CD4-positive, alpha-beta T cell treated with Interferon gamma for 1 hour (primary cell): ENCODE data around the gene HIGD1B.

Source experiments
- DNase-seq: peaks from one replicate; pipeline ENCODE4 v3.0.0-alpha.2; 2020

Gene HIGD1B

DNA sequence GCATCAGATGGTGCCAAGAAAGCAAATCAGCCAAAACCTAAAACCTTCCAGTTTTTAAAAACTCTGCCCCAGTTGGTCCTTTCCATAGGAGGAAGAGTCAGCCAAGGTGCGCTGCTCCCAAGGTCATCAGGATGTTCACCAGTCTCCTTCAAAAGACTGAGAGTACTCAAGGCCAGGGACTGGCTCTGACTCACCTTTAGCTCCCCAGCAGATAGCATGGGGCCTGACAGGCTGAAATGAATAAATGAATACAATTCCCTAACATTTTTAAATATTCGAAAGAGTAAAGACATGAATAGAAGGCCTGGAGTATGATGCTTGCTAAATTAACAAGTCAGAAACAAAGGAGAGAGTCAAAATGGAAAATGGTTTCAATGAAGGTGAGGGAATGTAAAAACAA lies 32.4 kb downstream of the HIGD1B start:
- no peak for DNase-seq

GRCh38 chr17:44881145-44881544 lies 33.5 kb downstream of the HIGD1B start:
- no peak for DNase-seq

DNA sequence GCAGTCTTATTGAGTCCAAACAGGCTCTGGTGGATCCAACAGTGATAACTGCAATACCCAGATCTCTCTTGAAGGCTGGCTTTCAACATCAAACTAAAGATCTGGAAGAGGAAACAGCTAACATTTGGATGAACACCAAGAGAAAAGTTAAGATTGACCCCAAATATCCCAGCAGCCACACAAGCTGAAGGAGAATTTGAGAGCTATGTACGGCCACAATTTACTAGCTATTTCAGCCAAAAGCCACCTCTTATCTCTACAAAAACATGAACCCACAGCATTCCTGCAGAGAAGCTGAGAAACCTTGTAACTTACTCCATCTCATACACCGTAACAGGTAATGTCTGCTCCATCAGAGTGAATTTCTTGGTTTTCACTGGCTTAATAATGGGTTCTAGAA lies 37.3 kb downstream of the HIGD1B start:
- DNase-seq = no peak

DNA sequence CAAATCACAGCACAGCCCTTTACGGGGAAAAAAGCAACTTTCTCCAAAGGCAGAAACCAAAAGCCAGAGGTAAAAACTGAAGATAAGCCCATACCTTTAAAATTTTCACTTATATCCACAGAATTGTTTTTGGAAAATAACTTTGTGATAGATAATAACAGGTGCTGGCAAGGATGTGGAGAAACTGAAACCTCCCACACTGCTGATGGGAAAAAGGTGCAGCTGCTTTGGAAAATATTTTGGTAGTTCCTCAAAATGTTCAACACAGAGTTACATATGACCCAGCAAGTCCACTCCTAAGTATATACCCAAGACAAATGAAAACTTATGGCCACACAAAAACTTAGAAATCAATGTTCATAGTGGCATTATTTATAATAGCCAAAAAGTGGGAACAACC lies 39.3 kb downstream of the HIGD1B start:
- DNase-seq = no peak

DNA sequence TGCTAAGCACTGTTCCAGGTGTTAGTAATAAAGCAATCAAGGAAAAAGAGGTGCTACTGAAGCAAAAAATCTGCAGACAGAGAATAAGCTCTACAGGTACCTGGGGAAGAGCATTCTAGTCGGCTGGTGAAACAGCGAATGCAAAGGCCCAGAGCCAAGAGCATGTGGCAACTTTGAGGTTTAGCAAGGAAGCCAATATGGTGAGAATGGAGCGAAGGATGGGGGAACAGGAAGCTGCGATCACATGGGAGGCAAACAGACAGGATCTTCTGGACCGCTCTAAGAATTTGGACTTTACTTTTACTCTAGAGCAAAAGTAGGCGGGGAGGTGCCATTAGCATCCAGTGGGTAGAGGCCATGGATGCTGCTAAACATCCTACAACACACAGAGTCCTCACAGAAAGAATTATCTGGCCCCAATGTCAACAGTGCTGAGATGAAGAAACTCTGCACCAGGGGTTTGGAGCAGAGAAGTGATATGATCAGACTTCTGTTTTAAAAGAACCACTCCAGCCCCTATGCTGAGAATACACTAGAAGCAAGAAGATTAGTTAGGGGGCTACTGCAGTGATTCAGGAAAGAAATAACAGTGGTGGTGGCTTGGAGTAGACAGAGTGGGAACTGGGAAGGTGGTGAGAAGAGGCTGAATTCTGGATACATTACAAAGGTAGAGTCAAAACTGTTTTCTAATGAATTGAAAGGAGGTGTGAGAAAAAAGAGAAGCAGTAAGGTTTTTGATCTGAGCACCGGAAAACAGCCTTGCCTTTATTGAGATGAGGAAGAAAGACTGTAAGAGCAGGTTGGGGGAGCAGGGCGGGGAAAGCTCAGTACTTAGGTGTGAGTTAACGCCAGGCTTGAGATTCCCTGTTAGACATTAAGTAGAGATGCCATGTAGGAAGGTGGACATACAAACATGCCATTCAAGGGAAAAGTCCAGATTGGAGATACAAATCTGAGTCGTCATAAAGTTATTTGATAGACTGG lies 40.6 kb downstream of the HIGD1B start:
- DNase-seq = no peak

GRCh38 chr17:44889003-44889402 lies 41.3 kb downstream of the HIGD1B start:
- DNase-seq = no peak

DNA sequence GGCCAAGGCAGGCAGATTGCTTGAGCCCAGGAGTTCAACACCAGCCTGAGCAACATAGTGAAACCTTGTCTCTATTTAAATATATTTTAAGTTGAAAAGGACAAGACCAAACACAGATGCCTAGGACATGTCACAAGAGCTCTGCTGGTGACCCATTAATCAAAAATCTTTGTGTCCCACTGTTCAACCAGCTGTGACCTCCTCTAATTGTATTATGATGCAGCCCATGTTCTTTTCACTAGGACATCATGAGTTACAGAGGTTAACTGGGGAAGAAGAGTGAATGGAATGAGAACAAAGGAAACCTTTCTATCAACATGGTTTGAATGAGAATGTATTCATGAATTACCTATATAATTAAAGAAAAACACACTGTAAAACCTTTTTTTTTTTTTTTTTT lies 44.6 kb downstream of the HIGD1B start:
- DNase-seq = no peak

GRCh38 chr17:44894642-44895041 lies 47.0 kb downstream of the HIGD1B start:
- no peak for DNase-seq

- peak; percentile 44 for DNase-seq
Observed at GRCh38 chr17:44898768-44899073, 51.0 kb downstream of the HIGD1B start.

GRCh38 chr17:44899074-44899782 lies 51.5 kb downstream of the HIGD1B start, which contains the start of gene EFTUD2:
TSS of gene EFTUD2 (minus strand) at chr17:44899445. CDS start at chr17:44894521, 4,924 bp downstream.
- peak; percentile 91 for DNase-seq
